Fibroblast of gingiva (primary cell): ENCODE measurements around the gene NFIA.
"Not testable (repeated sequence)": the region's sequence is repeated elsewhere in the genome, so short reads cannot be mapped to it uniquely, and the experiment has no call there.

Source experiments
- DNase-seq: peaks from one replicate; pipeline ENCODE4 v3.0.0-alpha.2; 2011; ENCODE audit warnings: low read depth

NFIA gene

DNA sequence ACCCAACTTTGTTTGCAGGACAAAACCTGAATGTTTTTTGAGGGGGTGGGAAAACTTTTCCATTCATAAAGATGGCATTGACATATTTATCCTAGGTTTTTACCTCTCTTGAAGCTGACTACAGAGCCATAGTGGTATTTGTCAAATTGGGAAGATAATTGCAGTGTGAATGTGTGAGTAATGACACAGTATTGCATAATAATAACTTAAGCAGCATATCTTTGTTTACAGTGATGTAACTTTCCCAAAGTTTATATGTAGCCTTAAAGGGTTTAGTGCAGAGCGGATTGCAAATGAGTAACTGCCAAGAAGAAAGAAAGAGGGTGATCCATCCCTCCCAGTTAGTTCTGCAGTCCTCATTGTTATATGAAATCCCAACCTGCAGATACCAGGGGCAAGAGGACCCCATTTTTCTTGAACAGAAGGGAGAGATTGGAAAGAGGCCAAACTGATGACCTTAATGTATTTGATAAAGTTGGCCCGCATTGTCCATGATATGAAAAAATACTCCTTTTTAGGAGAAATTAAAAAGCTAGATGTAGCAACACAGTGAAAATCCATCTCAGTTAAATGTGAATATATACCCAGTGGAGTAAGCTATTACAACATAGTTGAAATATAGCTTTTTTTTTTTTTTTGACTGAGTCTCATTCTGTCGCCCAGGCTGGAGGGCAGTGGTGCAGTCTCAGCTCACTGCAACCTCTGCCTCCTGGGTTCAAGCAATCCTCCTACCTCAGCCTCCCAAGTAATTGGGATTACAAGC lies 23.7 kb upstream of the NFIA start:
- DNase-seq: peak; percentile 45

DNA sequence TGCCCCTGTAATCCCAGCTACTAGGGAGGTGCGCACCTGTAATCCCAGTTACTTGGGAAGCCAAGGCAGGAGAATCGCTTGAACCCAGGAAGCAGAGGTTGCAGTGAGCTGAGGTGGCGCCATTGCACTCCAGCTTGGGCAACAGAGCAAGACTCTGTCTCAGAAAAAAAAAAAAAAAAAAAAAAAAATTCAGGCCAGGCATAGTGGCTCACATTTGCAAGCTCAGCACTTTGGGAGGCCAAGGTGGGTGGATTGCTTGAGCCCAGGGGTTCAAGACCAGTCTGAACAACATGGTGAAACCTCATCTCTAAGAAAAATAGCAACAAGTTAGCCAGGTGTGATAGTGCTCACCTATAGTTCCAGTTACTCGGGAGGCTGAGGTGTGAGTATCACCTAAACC lies 20.8 kb upstream of the NFIA start:
- DNase-seq: not testable (repeated sequence)

DNA sequence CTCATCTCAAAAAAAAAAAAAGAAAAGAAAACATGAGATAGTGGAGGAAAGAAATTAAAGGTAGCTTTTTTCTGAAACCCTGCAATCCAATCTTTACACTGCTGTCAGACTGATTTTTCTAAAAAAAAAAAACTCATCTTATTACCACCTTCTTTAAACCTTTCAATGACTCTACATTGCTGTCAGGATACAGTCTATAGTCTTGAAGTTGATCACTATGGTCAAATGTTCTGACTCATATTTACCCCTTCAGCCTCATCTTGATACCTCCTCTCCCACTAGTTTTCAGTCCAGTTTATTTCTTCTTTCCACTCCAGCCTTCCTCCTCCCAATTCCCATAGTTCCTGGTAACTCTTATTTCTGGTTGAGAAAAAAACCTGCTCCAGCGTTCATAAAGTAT lies 17.7 kb upstream of the NFIA start:
- DNase-seq: no peak

DNA sequence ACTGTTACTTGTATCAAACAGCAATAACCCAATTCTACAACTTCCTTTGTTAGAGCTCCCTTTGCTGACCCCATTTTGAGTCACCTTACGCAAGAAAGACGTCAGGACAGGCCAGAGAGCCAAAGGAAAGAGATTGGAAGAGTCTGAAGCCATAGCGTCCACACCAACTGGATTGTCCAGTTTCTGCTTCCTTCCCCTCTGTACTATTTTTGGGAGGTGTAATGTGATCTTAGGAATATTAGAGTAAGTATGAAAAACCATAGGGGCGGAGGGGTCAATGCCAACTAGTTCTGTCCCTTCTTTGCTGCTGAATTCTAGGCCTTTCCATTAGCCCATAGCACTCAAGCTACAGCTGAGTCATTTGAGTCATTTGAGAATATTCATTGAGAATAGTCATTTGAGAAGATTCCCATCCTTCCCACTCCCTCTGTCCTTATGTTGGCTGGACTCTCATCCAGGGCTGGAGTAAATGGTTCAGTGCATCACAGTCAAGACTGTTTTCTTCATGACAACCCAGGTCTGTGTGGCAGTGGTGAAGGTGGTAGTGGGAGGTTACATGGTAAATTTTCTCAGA lies 14.8 kb upstream of the NFIA start:
- DNase-seq: no peak

DNA sequence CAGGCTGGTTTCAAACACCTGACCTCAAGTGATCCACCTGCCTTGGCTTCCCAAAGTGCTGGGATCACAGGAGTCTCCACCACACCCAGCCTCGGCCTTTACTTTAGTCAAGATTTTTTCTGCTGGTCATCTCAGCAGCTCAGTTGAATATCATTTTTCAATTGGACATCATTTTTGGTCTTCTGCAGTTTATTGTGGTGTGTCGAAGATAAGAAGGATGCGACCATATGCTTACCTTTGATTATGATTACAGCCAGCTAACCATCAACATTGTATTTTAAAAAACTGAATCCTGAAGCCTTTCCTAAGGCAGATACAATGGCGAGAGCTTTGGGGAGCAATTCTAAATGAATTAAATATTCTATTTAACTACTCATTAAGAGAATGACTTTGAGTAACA lies 12.3 kb upstream of the NFIA start:
- DNase-seq: no peak

DNA sequence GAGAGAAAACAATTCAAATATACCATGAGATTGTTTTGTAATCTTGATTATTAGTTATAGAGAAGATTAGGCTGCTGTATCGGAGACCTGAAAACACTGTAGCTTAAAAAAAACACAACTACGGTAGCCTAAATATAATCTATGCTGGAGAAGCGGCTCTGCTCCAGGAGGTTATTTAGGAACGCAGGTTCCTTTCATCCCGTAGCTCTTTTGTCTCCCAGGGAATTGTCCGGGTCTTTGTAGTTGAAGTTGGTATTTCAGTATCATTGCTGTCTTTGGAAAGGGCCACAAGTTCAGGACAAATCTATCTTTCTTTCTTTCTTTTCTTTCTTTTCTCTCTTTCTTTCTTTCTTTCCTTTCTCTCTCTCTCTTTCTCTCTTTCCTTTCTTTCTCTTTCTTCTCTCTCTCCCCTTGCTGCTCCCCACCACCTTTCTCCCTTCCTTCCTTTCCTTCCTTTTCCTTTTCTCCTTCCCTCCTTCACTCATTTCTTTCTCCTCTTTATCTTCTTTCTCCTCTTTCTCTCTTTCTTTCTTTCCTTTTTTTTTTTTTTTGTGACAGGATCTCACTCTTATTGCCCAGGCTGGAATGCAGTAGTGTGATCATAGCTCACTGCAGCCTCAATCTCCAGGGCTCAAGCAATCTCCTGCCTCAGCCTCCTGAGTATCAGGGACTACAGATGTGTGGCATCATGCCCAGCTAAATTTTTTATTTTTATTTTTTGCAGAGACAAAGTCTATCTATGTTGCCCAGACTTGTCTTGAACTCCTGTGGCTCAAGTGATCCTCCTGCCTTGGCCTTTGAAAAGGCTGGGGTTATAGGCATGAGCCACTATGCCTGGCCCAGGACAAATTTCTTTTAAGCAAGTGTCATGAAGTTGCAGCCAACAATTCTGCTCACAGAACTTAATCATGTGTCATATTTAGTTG lies 10.9 kb upstream of the NFIA start:
- no peak for DNase-seq

DNA sequence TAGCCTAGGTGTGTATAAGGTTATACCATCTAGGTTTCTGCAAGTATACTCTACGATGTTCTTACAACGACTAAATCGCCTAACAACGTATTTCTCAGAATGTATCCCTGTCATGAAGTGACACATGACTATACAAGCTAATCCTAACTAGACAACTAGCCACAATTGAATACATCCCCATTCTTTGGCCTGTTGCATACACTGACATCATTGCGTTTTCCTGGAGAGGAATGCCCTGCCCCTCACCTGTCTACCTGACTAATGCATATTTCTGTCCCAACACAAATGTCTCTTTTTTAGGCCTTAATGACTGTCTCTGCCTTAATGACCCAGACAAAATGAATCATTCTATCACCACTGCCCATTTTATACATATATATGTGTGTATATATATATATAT lies 8.5 kb upstream of the NFIA start:
- no peak for DNase-seq

DNA sequence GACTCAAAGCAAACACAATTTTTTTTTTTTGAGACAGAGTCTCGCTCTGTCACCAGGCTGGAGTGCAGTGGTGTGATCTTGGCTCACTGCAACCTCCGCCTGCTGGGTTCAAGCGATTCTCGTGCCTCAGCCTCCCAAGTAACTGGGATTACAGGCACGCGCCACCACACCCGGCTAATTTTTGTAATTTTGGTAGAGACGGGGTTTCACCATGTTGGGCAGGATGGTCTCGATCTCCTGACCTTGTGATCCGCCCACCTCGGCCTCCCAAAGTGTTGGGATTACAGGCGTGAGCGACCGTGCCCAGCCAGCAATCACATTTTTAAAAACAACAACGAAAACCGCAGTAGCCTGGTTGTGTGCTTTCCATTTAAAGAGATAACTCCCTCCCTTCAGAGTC lies 6.5 kb upstream of the NFIA start:
- not testable (repeated sequence) for DNase-seq

DNA sequence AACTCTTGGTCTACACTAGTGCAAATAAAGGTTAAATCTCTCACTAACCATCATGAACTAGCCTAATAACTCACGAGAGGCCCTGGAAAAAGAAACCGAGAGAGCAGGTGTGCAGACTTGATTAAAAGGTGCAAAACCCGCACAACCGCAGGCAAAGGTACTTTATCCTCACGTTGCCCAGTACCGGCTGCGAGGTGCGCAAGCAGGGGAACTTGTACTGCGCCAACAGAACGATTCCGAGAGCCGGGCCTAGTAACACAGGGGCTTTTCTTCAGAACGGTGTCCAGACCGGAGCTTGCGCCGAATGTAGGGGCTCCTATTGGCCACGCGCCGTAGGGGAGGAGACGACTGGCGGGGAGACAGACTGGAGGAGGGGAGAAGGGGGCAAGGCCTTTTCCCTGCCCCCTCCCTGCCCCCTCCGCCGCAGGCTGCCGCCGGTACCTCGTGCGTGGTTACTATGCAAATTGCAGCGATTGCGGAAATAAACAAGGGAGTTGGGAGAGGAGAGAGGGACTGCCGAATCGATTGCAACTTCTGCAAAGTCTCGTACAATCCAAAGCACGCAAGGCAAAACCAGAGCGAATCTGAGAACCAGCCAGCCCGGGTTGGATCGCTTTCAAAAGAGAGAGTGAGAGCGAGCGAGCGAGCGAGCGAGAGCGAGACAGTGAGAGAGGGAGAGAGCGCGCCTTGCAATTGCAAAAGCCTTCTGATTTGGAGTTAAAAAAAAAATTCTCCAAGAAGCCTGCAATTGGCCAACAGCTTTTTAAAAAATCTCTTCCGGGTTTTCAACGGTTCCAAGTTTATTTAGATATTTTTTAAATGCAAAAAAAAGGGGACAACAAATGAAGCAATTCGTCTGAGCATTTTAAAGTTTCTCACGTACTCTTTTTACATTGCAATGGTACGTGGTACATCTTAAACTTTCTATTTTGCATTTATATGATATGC lies 5.4 kb upstream of the NFIA start:
- DNase-seq: peak; percentile 93

DNA sequence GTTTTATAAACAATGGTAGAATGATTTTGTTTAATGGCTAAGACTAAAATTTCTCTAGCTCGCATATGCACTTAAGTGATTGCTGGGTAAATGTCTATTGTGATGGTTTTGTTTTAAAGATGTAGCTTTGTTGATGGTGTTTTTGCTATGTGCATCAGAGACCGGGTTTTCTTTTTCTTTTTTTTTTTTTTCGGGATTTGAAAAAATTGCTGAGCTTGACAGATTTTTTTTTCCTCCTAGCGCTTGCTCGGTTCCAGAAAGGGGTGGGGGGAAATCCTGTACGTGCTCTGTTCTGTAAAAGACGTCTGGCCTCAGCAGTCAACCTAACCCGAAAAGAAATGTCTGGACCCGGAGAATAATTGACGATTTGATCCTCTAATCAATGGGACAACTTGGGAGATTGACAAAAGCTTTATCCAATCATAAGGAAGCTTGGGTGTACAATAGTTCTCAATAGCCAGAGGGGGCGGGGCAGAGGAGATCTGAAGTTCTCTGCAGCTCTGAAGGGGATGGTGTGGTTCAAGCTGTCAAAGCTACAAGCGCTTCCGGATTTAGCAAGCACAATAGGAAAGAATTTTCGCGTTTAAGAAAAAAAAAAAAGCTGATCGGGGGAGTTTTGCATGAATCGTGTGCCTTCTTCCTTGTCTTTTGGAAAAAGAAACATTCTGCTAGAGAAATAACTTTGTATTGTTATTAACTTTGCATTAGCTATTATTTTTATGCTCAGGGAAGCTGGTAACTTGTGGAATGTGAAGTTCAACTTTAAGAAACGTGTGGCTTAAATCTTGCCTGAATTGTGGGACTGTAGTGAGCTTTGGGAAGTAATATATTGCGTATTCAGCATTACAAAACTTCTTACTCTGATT lies 4.5 kb upstream of the NFIA start:
- DNase-seq: peak; percentile 100

DNA sequence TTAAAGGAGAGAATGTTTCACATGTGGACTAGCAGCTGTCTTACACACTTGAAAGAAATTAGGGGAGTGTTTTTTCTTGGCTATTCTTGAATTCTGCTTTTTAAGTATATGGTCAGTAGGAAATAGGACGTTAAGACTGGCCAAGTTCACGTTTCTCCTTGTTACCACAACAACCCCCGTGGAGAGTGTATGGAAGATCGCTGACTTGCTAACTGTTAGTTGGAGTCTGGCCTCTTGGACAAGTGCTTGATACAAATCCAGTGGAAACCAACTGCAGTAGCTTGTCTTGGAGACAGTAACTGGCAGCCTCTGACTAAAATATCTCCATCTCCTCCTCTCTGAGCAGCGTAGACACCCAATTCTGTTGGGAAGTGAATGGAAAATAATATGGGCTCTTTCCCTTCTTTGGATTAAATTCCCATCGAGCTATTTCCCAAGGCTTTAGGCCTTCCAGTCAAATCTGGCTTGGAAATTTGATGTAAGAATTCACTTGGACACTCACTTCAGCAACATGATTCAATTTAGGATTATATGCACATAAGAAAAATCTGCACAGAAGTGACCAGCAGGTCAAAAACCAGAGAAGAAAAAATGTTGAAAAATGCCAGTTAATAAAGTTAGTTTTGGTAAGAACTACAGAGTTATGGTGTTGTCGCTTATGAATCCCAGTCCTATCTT lies 3.6 kb upstream of the NFIA start:
- no peak for DNase-seq

DNA sequence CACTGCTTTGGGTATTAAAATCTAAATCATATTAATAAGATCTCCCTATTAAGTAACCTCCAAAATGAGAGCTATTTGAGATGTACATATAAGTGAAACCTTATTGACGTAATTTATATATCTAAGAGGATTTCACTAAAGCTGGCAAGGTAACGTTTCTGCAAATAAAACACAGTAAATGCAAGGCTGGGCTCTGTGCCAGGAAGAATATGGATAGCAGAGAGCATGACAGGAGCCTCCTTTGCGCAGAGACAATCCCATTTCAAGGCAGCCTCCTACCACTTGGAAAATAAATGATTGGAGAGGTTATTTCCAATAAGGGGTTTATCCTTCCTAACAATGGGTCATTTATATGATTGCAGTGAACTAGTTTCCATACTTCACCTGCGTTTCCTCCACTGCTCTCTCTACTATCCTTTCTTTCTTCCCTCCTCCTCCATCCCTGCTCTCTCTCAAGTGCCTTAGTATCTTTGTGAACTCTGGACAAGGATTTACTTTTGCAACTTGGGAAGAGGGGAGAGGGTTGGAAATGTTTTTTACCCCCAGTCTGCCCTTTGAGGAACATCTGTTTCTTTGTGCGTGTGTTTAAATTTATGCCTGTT lies 3.0 kb upstream of the NFIA start:
- DNase-seq: no peak

DNA sequence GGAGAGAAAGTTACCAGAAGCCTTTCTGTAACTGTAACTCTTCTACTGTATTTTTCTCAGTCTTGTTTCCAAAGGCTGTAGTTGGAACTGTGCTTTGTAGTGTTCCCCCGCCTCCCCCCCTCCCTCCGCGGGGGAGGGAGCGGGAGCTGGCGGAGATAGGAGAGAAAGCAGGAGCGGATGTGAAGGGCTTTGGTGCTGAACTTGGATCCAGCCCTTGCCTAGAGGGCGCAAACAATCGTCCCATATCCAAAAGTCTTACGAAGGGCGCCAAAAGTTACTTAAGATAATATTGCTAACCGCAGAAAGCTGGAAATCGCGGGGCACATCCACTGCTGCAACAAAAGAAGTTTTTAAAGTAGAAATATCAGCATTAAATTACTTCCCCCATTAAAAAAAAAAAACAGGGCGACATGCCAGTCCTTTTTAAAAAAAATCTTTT lies 2.4 kb upstream of the NFIA start:
- peak; percentile 93 for DNase-seq

DNA sequence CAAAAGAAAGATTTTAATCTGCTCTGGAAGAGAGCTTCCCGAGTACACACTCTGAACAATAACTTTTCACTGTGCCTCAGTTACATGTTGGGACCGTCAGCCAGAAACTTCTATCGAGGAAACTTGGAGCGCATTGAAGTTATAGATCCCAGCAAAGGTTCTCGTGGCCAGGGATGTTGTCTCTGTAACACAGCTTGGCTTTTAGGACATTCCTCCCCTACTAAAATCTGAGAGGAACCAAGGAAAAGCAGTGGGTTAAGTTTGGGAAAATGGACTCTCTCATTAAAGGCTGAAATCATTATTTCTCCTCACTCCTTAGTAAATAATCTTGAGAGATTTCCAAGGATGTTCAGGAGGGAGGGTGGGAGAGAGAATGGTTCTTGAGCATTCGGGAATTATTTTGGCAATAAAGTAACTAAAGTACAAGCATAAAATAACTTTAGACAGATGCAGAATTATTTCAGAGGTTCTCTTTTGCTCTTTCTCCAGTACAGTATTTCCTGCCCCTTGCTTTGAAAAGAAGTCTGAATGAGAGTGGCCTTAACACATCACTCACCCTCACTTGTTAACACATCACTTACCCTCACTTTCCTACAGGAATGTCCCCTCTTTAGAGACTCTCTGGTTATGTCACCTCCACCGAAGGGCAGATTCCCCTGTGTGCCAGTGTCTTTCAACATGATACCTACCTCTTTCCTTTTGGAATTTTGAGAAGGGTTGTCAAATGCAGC lies 1.8 kb upstream of the NFIA start:
- DNase-seq: no peak

DNA sequence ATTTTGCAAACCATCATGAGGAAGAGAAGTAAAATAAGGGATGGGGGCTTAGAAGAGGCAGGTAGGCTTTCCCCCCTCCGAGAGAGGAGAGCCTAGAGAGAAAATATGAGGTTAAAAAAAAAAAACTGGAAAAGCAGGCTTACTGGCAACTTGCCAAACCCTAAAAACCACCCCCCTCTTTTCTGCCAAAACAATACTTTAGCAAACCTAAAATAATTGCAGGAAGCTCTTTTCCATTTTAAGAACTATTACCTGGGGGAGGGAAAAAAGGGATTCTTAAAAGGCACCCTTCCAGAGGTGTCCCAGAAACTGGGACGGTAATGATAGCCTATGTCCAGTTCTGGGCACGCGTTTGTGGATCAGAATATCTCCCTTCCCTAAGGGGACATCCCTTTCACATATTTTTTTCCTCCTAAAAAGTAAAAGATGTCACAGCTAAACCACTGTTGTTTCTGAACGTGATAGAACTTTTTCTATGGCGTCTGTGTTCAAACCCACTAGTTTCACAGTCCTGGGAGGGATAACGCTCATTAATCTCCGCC lies 1.1 kb upstream of the NFIA start:
- no peak for DNase-seq

DNA sequence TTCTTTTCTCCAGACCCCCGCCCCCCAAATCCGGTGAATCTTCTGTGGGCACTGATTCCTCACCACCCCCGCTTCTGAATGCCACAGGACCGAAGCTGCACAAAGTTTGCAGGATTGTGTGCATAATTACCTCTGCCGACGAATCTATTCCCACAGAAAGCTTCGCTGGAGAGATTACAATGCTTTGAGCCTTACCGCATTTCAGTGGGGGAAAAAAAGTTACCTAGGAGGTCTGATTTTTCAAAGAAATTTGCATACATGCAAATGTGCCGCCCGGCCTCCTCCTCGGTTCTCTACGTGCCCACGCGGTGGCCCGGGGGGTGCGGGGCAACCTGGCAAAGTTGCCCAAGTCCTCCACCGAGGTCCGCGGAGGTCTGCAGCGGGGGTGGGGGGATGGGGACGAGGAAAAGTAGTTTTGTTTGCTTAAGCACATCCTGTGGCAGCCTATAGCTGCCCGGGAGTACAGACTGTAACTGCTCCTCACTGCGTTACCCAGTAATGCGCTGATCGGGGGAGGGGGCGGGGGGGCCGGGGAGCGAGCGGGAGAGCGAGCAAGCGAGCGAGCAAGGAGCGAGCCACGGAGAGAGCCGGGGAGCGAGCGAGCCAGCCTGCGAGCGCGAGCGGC lies 563 bp upstream of the NFIA start:
- peak; percentile 55 for DNase-seq

DNA sequence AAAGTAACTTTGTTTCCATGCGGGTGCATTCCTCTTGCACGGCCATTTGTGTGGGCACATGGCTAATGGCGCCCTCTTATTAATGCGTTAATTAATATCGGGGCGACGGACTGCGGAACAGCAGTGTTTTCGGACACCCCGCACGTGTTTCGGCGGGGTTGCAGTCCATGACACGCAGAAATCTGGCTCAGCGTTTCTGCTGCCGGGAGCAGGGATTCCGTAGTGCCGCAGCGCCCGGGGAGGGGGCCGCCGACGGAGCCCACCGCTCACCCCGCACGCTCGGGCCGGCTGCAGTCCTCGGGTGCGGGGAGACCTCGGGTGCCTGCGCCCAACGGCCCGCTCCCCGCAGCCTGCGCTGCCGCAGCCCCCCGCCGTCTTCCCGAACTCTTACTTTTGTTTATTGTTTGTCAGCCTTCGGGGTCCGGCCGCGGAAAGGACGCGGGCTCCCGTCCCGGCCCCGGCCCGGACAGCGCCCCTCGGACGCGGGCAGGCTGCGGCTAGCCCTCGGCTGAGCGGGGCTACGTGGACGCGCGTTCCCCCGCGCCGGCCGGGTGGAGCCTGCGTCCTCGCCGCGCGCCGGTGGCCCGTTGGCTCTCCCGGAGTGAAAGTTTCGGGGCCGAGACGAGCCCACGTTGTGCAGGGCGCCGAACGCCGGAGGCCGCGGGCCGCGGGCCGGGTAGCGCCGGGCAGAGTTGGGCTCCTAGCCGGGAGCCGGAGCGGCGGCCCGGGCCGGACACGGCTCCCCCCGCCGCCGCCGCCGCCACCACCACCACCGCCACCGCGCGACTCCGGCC lies 849 bp downstream of the NFIA start:
- DNase-seq: no peak
